CD14-positive monocyte (primary cell): ENCODE measurements around the gene SYNE2. TPM values are rescaled to one million over a fixed set of nuclear protein-coding genes. Genes with fewer than 3 reads are reported as not detected.

Experiments used
- DNase-seq, 3 donors: peaks; one replicate each; pipeline ENCODE4 v3.0.0-alpha.2; 2011 to 2022
- H2AFZ ChIP-seq: 2 replicates; pipeline ENCODE4 v1.6.0; 2012; ENCODE audit warnings: mild to moderate bottlenecking, low read depth, low read length, inconsistent platforms; ENCODE audit not compliant: insufficient read depth, poor library complexity, severe bottlenecking
- H3K27ac ChIP-seq, 2 donors: 1 replicate in 1 of 2; 2 replicates in 1 of 2; pipeline ENCODE4 v1.5.1; 2012 to 2013; ENCODE audit warnings: low read length in 2 of 2, control low read depth in 1 of 2, inconsistent platforms in 1 of 2, low read depth in 1 of 2, mild to moderate bottlenecking in 1 of 2
- H3K27me3 ChIP-seq, 2 donors: one replicate each; pipeline versions ENCODE4 v1.6.0 to v1.6.1; 2011 to 2013; ENCODE audit warnings: low read length in 2 of 2; ENCODE audit not compliant: control insufficient read depth in 2 of 2, insufficient read depth in 2 of 2
- H3K36me3 ChIP-seq, 2 donors: replicated peaks in 1 of 2; 1 replicate in 1 of 2; 2 replicates in 1 of 2; pipeline versions ENCODE4 v1.5.1 to v1.6.1; 2012 to 2013; ENCODE audit warnings: low read length in 2 of 2, control low read depth in 1 of 2, inconsistent platforms in 1 of 2, mild to moderate bottlenecking in 1 of 2; ENCODE audit not compliant: insufficient read depth in 2 of 2, control insufficient read depth in 1 of 2
- H3K4me1 ChIP-seq, 2 donors: 1 replicate in 1 of 2; 2 replicates in 1 of 2; pipeline versions ENCODE4 v1.5.1 to v1.6.1; 2012 to 2013; ENCODE audit warnings: low read length in 2 of 2, control low read depth in 1 of 2, inconsistent platforms in 1 of 2, mild to moderate bottlenecking in 1 of 2, moderate library complexity in 1 of 2; ENCODE audit not compliant: insufficient read depth in 2 of 2, control insufficient read depth in 1 of 2
- H3K4me2 ChIP-seq: replicated peaks from 2 replicates; pipeline ENCODE3; 2012; ENCODE audit warnings: low read length, moderate library complexity, mild to moderate bottlenecking; ENCODE audit not compliant: poor library complexity, severe bottlenecking; ENCODE audit errors: extremely low read depth
- H3K4me3 ChIP-seq, 3 experiments: fragments of 200-600 bp in 1 of 3; sonication (generic) in 1 of 3; replicated peaks in 1 of 3; 1 replicate in 2 of 3; 2 replicates in 1 of 3; pipeline ENCODE4 v1.5.1; 2011 to 2013; ENCODE audit warnings: low read length in 3 of 3, mild to moderate bottlenecking in 3 of 3, control low read depth in 2 of 3, low read depth in 2 of 3, inconsistent platforms in 1 of 3, moderate library complexity in 1 of 3
- H3K79me2 ChIP-seq: 2 replicates; pipeline ENCODE4 v1.6.0; 2012; ENCODE audit warnings: mild to moderate bottlenecking, control low read depth, inconsistent platforms, low read length, moderate library complexity; ENCODE audit not compliant: insufficient read depth
- H3K9ac ChIP-seq: 2 replicates; pipeline ENCODE4 v1.6.0; 2017; ENCODE audit warnings: low read length, mild to moderate bottlenecking; ENCODE audit not compliant: insufficient read depth, poor library complexity, severe bottlenecking
- H3K9me3 ChIP-seq, 2 donors: replicated peaks in 1 of 2; 1 replicate in 1 of 2; 2 replicates in 1 of 2; pipeline versions ENCODE4 v1.5.1 to v1.6.1; 2012 to 2013; ENCODE audit warnings: low read length in 2 of 2, control low read depth in 1 of 2; ENCODE audit not compliant: control insufficient read depth in 1 of 2, insufficient read depth in 1 of 2
- H4K20me1 ChIP-seq: 2 replicates; pipeline ENCODE4 v1.6.0; 2012; ENCODE audit warnings: mild to moderate bottlenecking, low read length, control low read depth, moderate library complexity; ENCODE audit not compliant: insufficient read depth
- H3K27ac Mint-ChIP-seq, 7 donors: one replicate each; pipeline ENCODE4 v1.8.0; 2020; ENCODE audit warnings: mild to moderate bottlenecking in 7 of 7, mixed read lengths in 7 of 7, moderate library complexity in 6 of 7, inconsistent platforms in 2 of 7
- H3K27me3 Mint-ChIP-seq, 3 donors: one replicate each; pipeline ENCODE4 v1.8.0; 2021 to 2022; ENCODE audit warnings: low read depth in 3 of 3, mild to moderate bottlenecking in 3 of 3, mixed read lengths in 3 of 3, moderate library complexity in 3 of 3, inconsistent platforms in 1 of 3
- H3K36me3 Mint-ChIP-seq, 2 donors: one replicate each; pipeline ENCODE4 v1.8.0; 2020; ENCODE audit warnings: mixed read lengths in 2 of 2, inconsistent platforms in 1 of 2, mild to moderate bottlenecking in 1 of 2
- H3K4me1 Mint-ChIP-seq: one replicate; pipeline ENCODE4 v1.8.0; 2020; ENCODE audit warnings: mild to moderate bottlenecking, mixed read lengths
- H3K4me3 Mint-ChIP-seq, 2 donors: one replicate each; pipeline ENCODE4 v1.8.0; 2020; ENCODE audit warnings: mild to moderate bottlenecking in 2 of 2, mixed read lengths in 2 of 2, moderate library complexity in 1 of 2
- H3K9me3 Mint-ChIP-seq, 7 donors: one replicate each; pipeline ENCODE4 v1.8.0; 2020 to 2022; ENCODE audit warnings: mixed read lengths in 7 of 7, mild to moderate bottlenecking in 6 of 7, moderate library complexity in 6 of 7, inconsistent platforms in 2 of 7
- WGBS: methylation state at CpG from one replicate; pipeline ENCODE4 v1.1.5; 2013; ENCODE audit warnings: missing lambda C conversion rate; ENCODE audit not compliant: insufficient coverage; 5-methylcytosine and 5-hydroxymethylcytosine counted together
- intact Hi-C, 2 donors: fragments of 100-400 bp; cut with micrococcal nuclease; formaldehyde crosslinking; loops; one replicate each; pipeline versions ENCODE4 v1.15.0 to v1.15.1; 2023
- polyA plus RNA-seq, 3 donors: library from polyadenylated mRNA; depleted of rRNA in 1 of 3; unstranded in 2 of 3; stranded (reverse) in 1 of 3; fragments of 300-500 nt in 2 of 3; fragments of >200 nt in 1 of 3; fragmentation: Illumina TruSeq in 2 of 3; gene quantifications; 1 replicate in 2 of 3; 2 replicates in 1 of 3; pipeline ENCODE4 v1.2.3, GENCODE V29; 2012 to 2021
- TF ChIP-seq, protein P1 (sequence below): fragments of 200-600 bp; IDR thresholded peaks from one replicate; pipeline ENCODE4 v1.8.0; 2022; ENCODE audit warnings: antibody characterized with exemption, mild to moderate bottlenecking

SYNE2 gene
- polyA plus RNA-seq, 3 donors: 0.06 to 0.46 (median 0.44) TPM

DNA sequence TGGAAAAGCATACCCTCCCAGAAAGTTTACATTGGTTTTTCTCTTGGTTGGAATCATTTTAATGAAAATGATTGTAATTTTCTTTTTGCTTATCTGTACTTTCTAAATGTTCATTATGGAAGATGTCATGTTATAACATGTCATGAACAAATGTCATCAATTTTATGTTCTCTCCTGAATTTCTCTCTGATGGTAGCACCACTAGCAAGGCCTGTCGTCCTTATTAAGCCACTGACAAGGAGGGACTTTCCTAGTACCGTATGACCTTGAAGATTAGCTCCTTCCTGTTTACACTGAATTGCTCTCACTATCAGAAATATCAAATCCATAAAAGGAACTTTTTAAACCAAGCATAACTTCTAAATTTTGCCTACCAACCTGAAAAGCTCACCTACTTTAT, 342.4 kb downstream of the SYNE2 start:
- Histone ChIP-seq H3K4me3 (no peak overlapping the region), H4K20me1 (no peaks in the 10 kb centered on the region), H3K36me3 (no peaks in the 10 kb centered on the region), H3K9me3 (no peaks in the 10 kb centered on the region), H3K27ac (no peak overlapping the region), H3K27me3 (peaks cover 0 to 7% of the 10 kb centered on the region in 2 donors), H3K4me1 (no peaks in the 10 kb centered on the region), H3K79me2 (no peaks in the 10 kb centered on the region), H3K4me2 (no peak overlapping the region), H3K9ac (no peak overlapping the region), H2AFZ (no peak overlapping the region)
- no CpG with 5 or more reads among the region's 2 CpGs for WGBS
- peaks cover 10% of the 10 kb centered on the region for H3K4me1 Mint-ChIP-seq
- H3K9me3 Mint-ChIP-seq: peaks cover 0 to 1% (median 0%) of the 10 kb centered on the region in 7 donors
- intact Hi-C loops: no loop called here
- H3K27me3 Mint-ChIP-seq: peaks cover 7 to 10% (median 9%) of the 10 kb centered on the region in 3 donors
- DNase-seq: no peak
- H3K27ac Mint-ChIP-seq: peak overlapping the region in 1 of 7 donors; percentile 48
- TF ChIP-seq, protein P1, sequence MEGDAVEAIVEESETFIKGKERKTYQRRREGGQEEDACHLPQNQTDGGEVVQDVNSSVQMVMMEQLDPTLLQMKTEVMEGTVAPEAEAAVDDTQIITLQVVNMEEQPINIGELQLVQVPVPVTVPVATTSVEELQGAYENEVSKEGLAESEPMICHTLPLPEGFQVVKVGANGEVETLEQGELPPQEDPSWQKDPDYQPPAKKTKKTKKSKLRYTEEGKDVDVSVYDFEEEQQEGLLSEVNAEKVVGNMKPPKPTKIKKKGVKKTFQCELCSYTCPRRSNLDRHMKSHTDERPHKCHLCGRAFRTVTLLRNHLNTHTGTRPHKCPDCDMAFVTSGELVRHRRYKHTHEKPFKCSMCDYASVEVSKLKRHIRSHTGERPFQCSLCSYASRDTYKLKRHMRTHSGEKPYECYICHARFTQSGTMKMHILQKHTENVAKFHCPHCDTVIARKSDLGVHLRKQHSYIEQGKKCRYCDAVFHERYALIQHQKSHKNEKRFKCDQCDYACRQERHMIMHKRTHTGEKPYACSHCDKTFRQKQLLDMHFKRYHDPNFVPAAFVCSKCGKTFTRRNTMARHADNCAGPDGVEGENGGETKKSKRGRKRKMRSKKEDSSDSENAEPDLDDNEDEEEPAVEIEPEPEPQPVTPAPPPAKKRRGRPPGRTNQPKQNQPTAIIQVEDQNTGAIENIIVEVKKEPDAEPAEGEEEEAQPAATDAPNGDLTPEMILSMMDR: no peak
- H3K4me3 Mint-ChIP-seq: no peak overlapping the region
- no peaks in the 10 kb centered on the region for H3K36me3 Mint-ChIP-seq

DNA sequence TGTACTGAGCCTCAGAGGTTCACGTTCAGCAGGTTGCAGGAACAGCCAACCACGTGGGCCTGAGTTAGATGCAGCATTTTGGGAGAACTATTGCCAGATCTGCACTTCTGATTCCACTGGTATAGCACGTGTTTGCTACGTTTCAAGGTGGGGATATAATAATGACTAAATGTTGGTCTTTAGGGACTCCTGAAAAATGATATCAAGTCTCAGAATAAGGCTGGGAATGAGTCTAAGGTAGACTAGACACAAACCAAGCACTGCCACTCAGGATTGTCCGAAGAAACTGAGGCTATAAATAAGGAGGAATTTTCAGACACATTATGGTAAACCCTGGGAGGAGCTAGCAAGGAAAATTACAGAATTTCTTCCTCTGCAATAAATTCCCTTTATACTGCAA, 343.3 kb downstream of the SYNE2 start:
- no peaks in the 10 kb centered on the region for H3K36me3 Mint-ChIP-seq
- H3K27me3 Mint-ChIP-seq: peaks cover 7 to 10% (median 9%) of the 10 kb centered on the region in 3 donors
- Histone ChIP-seq H3K27me3 (peaks cover 0 to 7% of the 10 kb centered on the region in 2 donors), H3K27ac (no peak overlapping the region), H3K9me3 (no peaks in the 10 kb centered on the region), H4K20me1 (no peaks in the 10 kb centered on the region), H3K79me2 (no peaks in the 10 kb centered on the region), H3K36me3 (no peaks in the 10 kb centered on the region), H2AFZ (no peak overlapping the region), H3K4me3 (no peak overlapping the region), H3K4me1 (no peaks in the 10 kb centered on the region), H3K9ac (no peak overlapping the region), H3K4me2 (no peak overlapping the region)
- peaks cover 0 to 1% (median 0%) of the 10 kb centered on the region in 7 donors for H3K9me3 Mint-ChIP-seq
- H3K27ac Mint-ChIP-seq: no peak overlapping the region
- intact Hi-C loops: no loop called here
- H3K4me3 Mint-ChIP-seq: no peak overlapping the region
- no peak for DNase-seq
- 70% methylated on average over 4 of the region's 5 CpGs for WGBS
- TF ChIP-seq, protein P1: no peak
- H3K4me1 Mint-ChIP-seq: peaks cover 10% of the 10 kb centered on the region
